Effector memory CD8-positive, alpha-beta T cell (primary cell): ENCODE results near the gene UAP1L1.
"Not testable (repeated sequence)": the region's sequence is repeated elsewhere in the genome, so short reads cannot be mapped to it uniquely, and the experiment has no call there.

ENCODE experiments used
- ATAC-seq: fragments of 150-1000 bp; cut with Tn5 transposase; replicated peaks from 2 replicates; pipeline ENCODE4 v1.10.0; 2021; ENCODE audit warnings: mild to moderate bottlenecking, moderate library complexity
- DNase-seq, 3 experiments: peaks; one replicate each; pipeline ENCODE4 v3.0.0; 2021
- H3K27ac Mint-ChIP-seq, 2 donors: one replicate each; pipeline ENCODE4 v1.8.0; 2022; ENCODE audit warnings: mild to moderate bottlenecking in 2 of 2, mixed read lengths in 2 of 2, moderate library complexity in 2 of 2
- H3K27me3 Mint-ChIP-seq, 2 donors: one replicate each; pipeline ENCODE4 v1.8.0; 2022; ENCODE audit warnings: mixed read lengths in 2 of 2
- H3K36me3 Mint-ChIP-seq: one replicate; pipeline ENCODE4 v1.8.0; 2022; ENCODE audit warnings: mild to moderate bottlenecking, moderate library complexity, mixed read lengths; ENCODE audit not compliant: insufficient read depth
- H3K4me1 Mint-ChIP-seq, 2 donors: one replicate each; pipeline ENCODE4 v1.8.0; 2022; ENCODE audit warnings: low read depth in 2 of 2, mixed read lengths in 2 of 2
- H3K4me3 Mint-ChIP-seq, 2 donors: one replicate each; pipeline ENCODE4 v1.8.0; 2022; ENCODE audit warnings: mild to moderate bottlenecking in 2 of 2, mixed read lengths in 2 of 2, moderate library complexity in 2 of 2
- H3K9me3 Mint-ChIP-seq, 2 donors: one replicate each; pipeline ENCODE4 v1.8.0; 2022; ENCODE audit warnings: mixed read lengths in 2 of 2

The UAP1L1 gene

GRCh38 chr9:137116728-137117127 is 39.4 kb downstream of the UAP1L1 start:
- Mint-ChIP-seq H3K4me3 (no peak overlapping the region), H3K27ac (no peak overlapping the region), H3K27me3 (no peaks in the 10 kb centered on the region), H3K36me3 (peaks cover 5% of the 10 kb centered on the region), H3K4me1 (peaks cover 0 to 4% of the 10 kb centered on the region in 2 donors), H3K9me3 (no peaks in the 10 kb centered on the region)
- ATAC-seq (no peak), DNase-seq (no peak)

GRCh38 chr9:137117269-137117731 is 40.0 kb downstream of the UAP1L1 start:
- H3K4me1 Mint-ChIP-seq, result peaks cover 0 to 7% of the 10 kb centered on the region in 2 donors
- no peak for ATAC-seq
- H3K9me3 Mint-ChIP-seq, result no peaks in the 10 kb centered on the region
- peaks cover 5% of the 10 kb centered on the region for H3K36me3 Mint-ChIP-seq
- no peaks in the 10 kb centered on the region for H3K27me3 Mint-ChIP-seq
- no peak overlapping the region for H3K4me3 Mint-ChIP-seq
- H3K27ac Mint-ChIP-seq, result no peak overlapping the region
- DNase-seq, result no peak

GRCh38 chr9:137118092-137118603 is 40.8 kb downstream of the UAP1L1 start:
- H3K36me3 Mint-ChIP-seq, H3K4me1 Mint-ChIP-seq, H3K9me3 Mint-ChIP-seq, H3K4me3 Mint-ChIP-seq, H3K27ac Mint-ChIP-seq, ATAC-seq, H3K27me3 Mint-ChIP-seq, DNase-seq: not testable (repeated sequence)

- not testable (repeated sequence) for H3K4me1 Mint-ChIP-seq, H3K27me3 Mint-ChIP-seq, DNase-seq, H3K9me3 Mint-ChIP-seq, H3K36me3 Mint-ChIP-seq, ATAC-seq, H3K27ac Mint-ChIP-seq
- peak overlapping the region in 1 of 2 donors; percentile 23 for H3K4me3 Mint-ChIP-seq
Measured at GRCh38 chr9:137121927-137122795, 44.8 kb downstream of the UAP1L1 start.

GRCh38 chr9:137122796-137123467 is 45.6 kb downstream of the UAP1L1 start:
- not testable (repeated sequence) for H3K27ac Mint-ChIP-seq, H3K9me3 Mint-ChIP-seq, H3K4me3 Mint-ChIP-seq, DNase-seq, ATAC-seq, H3K27me3 Mint-ChIP-seq
- Mint-ChIP-seq H3K4me1 (peaks cover 13 to 15% of the 10 kb centered on the region in 2 donors), H3K36me3 (peaks cover 11% of the 10 kb centered on the region)

GRCh38 chr9:137123468-137123837 is 46.1 kb downstream of the UAP1L1 start:
- no peak for ATAC-seq
- Mint-ChIP-seq H3K27me3 (no peaks in the 10 kb centered on the region), H3K4me1 (peaks cover 19 to 20% of the 10 kb centered on the region in 2 donors), H3K27ac (no peak overlapping the region), H3K36me3 (peaks cover 12% of the 10 kb centered on the region), H3K4me3 (no peak overlapping the region), H3K9me3 (no peaks in the 10 kb centered on the region)
- DNase-seq, result no peak

- peaks cover 24 to 25% of the 10 kb centered on the region in 2 donors for H3K4me1 Mint-ChIP-seq
- DNase-seq, H3K9me3 Mint-ChIP-seq, H3K4me3 Mint-ChIP-seq, H3K27ac Mint-ChIP-seq, ATAC-seq, H3K27me3 Mint-ChIP-seq: not testable (repeated sequence)
- H3K36me3 Mint-ChIP-seq, result peaks cover 17% of the 10 kb centered on the region
Measured at GRCh38 chr9:137123952-137124462, 46.7 kb downstream of the UAP1L1 start.

GRCh38 chr9:137126786-137127185 is 49.5 kb downstream of the UAP1L1 start:
- no peaks in the 10 kb centered on the region for H3K27me3 Mint-ChIP-seq
- H3K4me3 Mint-ChIP-seq, result peak overlapping the region; percentile 80 to 93
- no peak for DNase-seq
- H3K4me1 Mint-ChIP-seq, result peaks cover 27 to 28% of the 10 kb centered on the region in 2 donors
- H3K9me3 Mint-ChIP-seq, result no peaks in the 10 kb centered on the region
- H3K36me3 Mint-ChIP-seq, result peaks cover 22% of the 10 kb centered on the region
- ATAC-seq, result no peak
- H3K27ac Mint-ChIP-seq, result peak overlapping the region; percentile 89 to 95

GRCh38 chr9:137127301-137128157 is 50.2 kb downstream of the UAP1L1 start:
- Mint-ChIP-seq H3K4me1 (peaks cover 24 to 28% of the 10 kb centered on the region in 2 donors), H3K27me3 (no peaks in the 10 kb centered on the region), H3K27ac (peak overlapping the region; percentile 89 to 95), H3K4me3 (peak overlapping the region; percentile 80 to 93), H3K9me3 (no peaks in the 10 kb centered on the region), H3K36me3 (peaks cover 22% of the 10 kb centered on the region)
- DNase-seq (peak in 1 of 3 experiments; percentile 26), ATAC-seq (peak; percentile 10)

- Mint-ChIP-seq H3K9me3 (no peaks in the 10 kb centered on the region), H3K4me3 (peak overlapping the region; percentile 80 to 93), H3K27ac (peak overlapping the region; percentile 89 to 95), H3K36me3 (peaks cover 22% of the 10 kb centered on the region), H3K4me1 (peaks cover 24 to 28% of the 10 kb centered on the region in 2 donors), H3K27me3 (peaks cover 0 to 5% of the 10 kb centered on the region in 2 donors)
- ATAC-seq (no peak), DNase-seq (no peak)
Measured at GRCh38 chr9:137128158-137128861, 51.0 kb downstream of the UAP1L1 start.

GRCh38 chr9:137128862-137129455 is 51.6 kb downstream of the UAP1L1 start:
- Mint-ChIP-seq H3K4me3 (peak overlapping the region; percentile 80 to 93), H3K9me3 (no peaks in the 10 kb centered on the region), H3K36me3 (peaks cover 22% of the 10 kb centered on the region), H3K4me1 (peaks cover 24 to 28% of the 10 kb centered on the region in 2 donors), H3K27me3 (peaks cover 0 to 6% of the 10 kb centered on the region in 2 donors), H3K27ac (peak overlapping the region; percentile 89 to 95)
- DNase-seq (no peak), ATAC-seq (peak; percentile 18)
